Activated naive CD4-positive, alpha-beta T cell (primary cell): ENCODE measurements around the gene ELOVL3.
"Not testable (repeated sequence)": the region's sequence is repeated elsewhere in the genome, so short reads cannot be mapped to it uniquely, and the experiment has no call there.

ENCODE experiments used
- DNase-seq, 4 experiments: peaks; one replicate each; lab custom pipeline; 2025; lab: John Stamatoyannopoulos, UW

ELOVL3 gene

GRCh38 chr10:102227050-102227449 lies 951 bp downstream of the ELOVL3 start:
- no peak for DNase-seq

- DNase-seq = peak; percentile 64 to 84 (median 72)
Measured at GRCh38 chr10:102229810-102230263, 3.7 kb downstream of the ELOVL3 start.

GRCh38 chr10:102230264-102230860 lies 4.3 kb downstream of the ELOVL3 start:
- peak in 1 of 4 experiments; percentile 16 for DNase-seq

- DNase-seq = peak in 2 of 4 experiments; percentile 13 to 35
Measured at GRCh38 chr10:102230861-102231356, 4.8 kb downstream of the ELOVL3 start.

- peak; percentile 32 to 52 (median 42) for DNase-seq
Measured at GRCh38 chr10:102231357-102232318, 5.5 kb downstream of the ELOVL3 start.

GRCh38 chr10:102233997-102234396 lies 7.9 kb downstream of the ELOVL3 start:
- no peak for DNase-seq

- DNase-seq = no peak
Measured at GRCh38 chr10:102234888-102235597, 8.9 kb downstream of the ELOVL3 start.

- DNase-seq = no peak
Measured at GRCh38 chr10:102235598-102235920, 9.5 kb downstream of the ELOVL3 start.

- no peak for DNase-seq
Measured at GRCh38 chr10:102236006-102236405, 9.9 kb downstream of the ELOVL3 start.

GRCh38 chr10:102237711-102238252 lies 11.7 kb downstream of the ELOVL3 start:
- DNase-seq = no peak

GRCh38 chr10:102240467-102241031 lies 14.4 kb downstream of the ELOVL3 start:
- no peak for DNase-seq

GRCh38 chr10:102241032-102241443 lies 14.9 kb downstream of the ELOVL3 start:
- DNase-seq = no peak

GRCh38 chr10:102241444-102242117 lies 15.5 kb downstream of the ELOVL3 start, which contains the start of gene PITX3:
Gene PITX3, minus strand, starts transcription at chr10:102241512. Its CDS starts 9,432 bp downstream, at chr10:102232080.
- DNase-seq = peak; percentile 57 to 75 (median 64)

GRCh38 chr10:102242118-102242485 lies 16.0 kb downstream of the ELOVL3 start:
- no peak for DNase-seq

- DNase-seq = no peak
Measured at GRCh38 chr10:102243309-102243708, 17.2 kb downstream of the ELOVL3 start.

GRCh38 chr10:102245082-102245931 lies 19.2 kb downstream of the ELOVL3 start, which contains the start of gene GBF1:
Gene GBF1, plus strand, starts transcription at chr10:102245532. Its CDS starts 13,407 bp downstream, at chr10:102258939.
- peak; percentile 56 to 75 (median 66) for DNase-seq

- no peak for DNase-seq
Measured at GRCh38 chr10:102245932-102246251, 19.8 kb downstream of the ELOVL3 start.

- no peak for DNase-seq
Measured at GRCh38 chr10:102246261-102246660, 20.2 kb downstream of the ELOVL3 start.

- no peak for DNase-seq
Measured at GRCh38 chr10:102247734-102248133, 21.6 kb downstream of the ELOVL3 start.

- not testable (repeated sequence) for DNase-seq
Measured at GRCh38 chr10:102252508-102252907, 26.4 kb downstream of the ELOVL3 start.
